HG03064 (cell line): Measurements from ENCODE around the gene PDLIM1.

ENCODE experiments used
- ATAC-seq: cut with Tn5 transposase; IDR thresholded peaks from one replicate; pipeline ENCODE4 v1.9.1; 2021; ENCODE audit warnings: low read depth; ENCODE audit not compliant: unreplicated experiment

Gene PDLIM1

GRCh38 chr10:95289921-95290421 is 832 bp downstream of the PDLIM1 start:
- no peak for ATAC-seq

GRCh38 chr10:95289003-95289920 is 1.5 kb downstream of the PDLIM1 start:
- no peak for ATAC-seq

GRCh38 chr10:95288303-95288702 is 2.5 kb downstream of the PDLIM1 start:
- ATAC-seq, result no peak

GRCh38 chr10:95287281-95287680 is 3.5 kb downstream of the PDLIM1 start:
- ATAC-seq, result no peak

- ATAC-seq, result no peak
Observed at GRCh38 chr10:95286707-95287106, 4.1 kb downstream of the PDLIM1 start.

GRCh38 chr10:95285556-95285955 is 5.2 kb downstream of the PDLIM1 start:
- no peak for ATAC-seq

- peak; percentile 54 for ATAC-seq
Observed at GRCh38 chr10:95284807-95285206, 6.0 kb downstream of the PDLIM1 start.

- no peak for ATAC-seq
Observed at GRCh38 chr10:95282107-95282506, 8.7 kb downstream of the PDLIM1 start.

- no peak for ATAC-seq
Observed at GRCh38 chr10:95281206-95281605, 9.6 kb downstream of the PDLIM1 start.

- no peak for ATAC-seq
Observed at GRCh38 chr10:95280637-95281036, 10.2 kb downstream of the PDLIM1 start.

GRCh38 chr10:95279042-95279820 is 11.6 kb downstream of the PDLIM1 start:
- no peak for ATAC-seq

GRCh38 chr10:95278061-95278988 is 12.5 kb downstream of the PDLIM1 start:
- no peak for ATAC-seq

GRCh38 chr10:95277614-95278013 is 13.2 kb downstream of the PDLIM1 start:
- ATAC-seq, result no peak

- no peak for ATAC-seq
Observed at GRCh38 chr10:95277201-95277570, 13.6 kb downstream of the PDLIM1 start.

- no peak for ATAC-seq
Observed at GRCh38 chr10:95276367-95277200, 14.2 kb downstream of the PDLIM1 start.

GRCh38 chr10:95275726-95276366 is 15.0 kb downstream of the PDLIM1 start:
- no peak for ATAC-seq

- no peak for ATAC-seq
Observed at GRCh38 chr10:95273393-95274312, 17.1 kb downstream of the PDLIM1 start.

- ATAC-seq, result no peak
Observed at GRCh38 chr10:95268438-95268837, 22.4 kb downstream of the PDLIM1 start.
